Measurements from ENCODE around the gene NEUROG1. TPM values are rescaled to one million over a fixed set of nuclear protein-coding genes. Genes with fewer than 3 reads are reported as not detected.

The NEUROG1 gene
- total and polyA plus RNA-seq, 2 of the 13 experiments (the other 11 are each of a cell fraction or from before 2014, with no cell fraction given): not detected

DNA sequence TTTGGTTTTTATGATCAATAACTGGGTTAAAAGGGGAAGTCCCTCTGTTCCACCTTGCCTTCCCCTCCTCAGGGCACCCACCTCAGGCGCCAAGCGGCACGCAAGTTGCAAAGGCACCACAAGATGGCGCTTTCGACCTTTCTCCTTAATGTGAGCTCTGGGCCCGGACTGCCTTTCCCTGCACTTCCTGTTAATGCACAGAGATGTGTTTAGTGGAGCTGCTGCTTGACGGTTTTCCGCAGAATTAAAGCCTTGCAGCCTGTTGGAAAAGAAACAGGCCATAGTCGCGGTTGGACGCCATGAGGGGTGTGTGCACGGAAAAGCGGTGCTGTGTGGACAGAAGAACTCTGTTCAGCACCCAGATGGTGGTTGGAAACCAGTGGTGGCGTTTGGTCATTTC, 25.1 kb upstream of the NEUROG1 start (continued):
- TF ChIP-seq ERF (CRISPR knock-in tag; IDR thresholded peaks at IDR 0.05) (0 out of 2 replicates have a peak, but pooled peaks have one; percentile 45), HINFP (CRISPR knock-in tag; IDR thresholded peaks at IDR 0.05; ENCODE audit: low read depth) (no peak), CBX5 (CRISPR knock-in tag; IDR thresholded peaks at IDR 0.05; ENCODE audit: borderline replicate concordance) (peak; percentile 65; the same call in 1 of the 2 replicates), DMAP1 (CRISPR knock-in tag; IDR thresholded peaks at IDR 0.05) (no peak), DBP (CRISPR knock-in tag; IDR thresholded peaks at IDR 0.05; ENCODE audit: not compliant biosample characterization) (no peak), ZNF614 (CRISPR knock-in tag; IDR thresholded peaks at IDR 0.05; ENCODE audit: borderline replicate concordance) (no peak), NR2C2 (CRISPR knock-in tag; IDR thresholded peaks at IDR 0.05; ENCODE audit: borderline replicate concordance) (no peak), SALL1 (CRISPR knock-in tag; IDR thresholded peaks at IDR 0.05) (peak; percentile 47), ZNF574 (CRISPR knock-in tag; IDR thresholded peaks at IDR 0.05) (peak; percentile 46; the same call in 1 of the 2 replicates), U2AF2 (IDR thresholded peaks at IDR 0.05; ENCODE audit: low read depth, low read length) (no peak), SMARCC2 (IDR thresholded peaks at IDR 0.05) (no peak), HHEX (CRISPR knock-in tag; IDR thresholded peaks at IDR 0.05) (no peak), XRCC5 (optimal IDR thresholded peaks at IDR 0.05; ENCODE audit: low read length) (peak; percentile 73), SMC3 (IDR thresholded peaks at IDR 0.05; ENCODE audit: low read length) (peak; percentile 66), THAP11 (CRISPR knock-in tag; IDR thresholded peaks at IDR 0.05) (peak; percentile 21; the same call in 1 of the 2 replicates), ZNF7 (CRISPR knock-in tag; IDR thresholded peaks at IDR 0.05) (no peak), ELF1 (CRISPR knock-in tag; IDR thresholded peaks at IDR 0.05) (peak; percentile 78), NR2F6 (IDR thresholded peaks at IDR 0.05) (no peak), NR2F6 (CRISPR knock-in tag; IDR thresholded peaks at IDR 0.05) (no peak), ZNF136 (CRISPR knock-in tag; IDR thresholded peaks at IDR 0.05; ENCODE audit: low read depth) (no peak), NKX3-1 (CRISPR knock-in tag; IDR thresholded peaks at IDR 0.05) (no peak), HNF1B (CRISPR knock-in tag; IDR thresholded peaks at IDR 0.05) (0 out of 2 replicates have a peak, but pooled peaks have one; percentile 27), RBFOX2 (IDR thresholded peaks at IDR 0.05; ENCODE audit: low read depth, low read length) (no peak), ZSCAN12 (CRISPR knock-in tag; IDR thresholded peaks at IDR 0.05) (no peak)
- TF ChIP-seq, protein P1, sequence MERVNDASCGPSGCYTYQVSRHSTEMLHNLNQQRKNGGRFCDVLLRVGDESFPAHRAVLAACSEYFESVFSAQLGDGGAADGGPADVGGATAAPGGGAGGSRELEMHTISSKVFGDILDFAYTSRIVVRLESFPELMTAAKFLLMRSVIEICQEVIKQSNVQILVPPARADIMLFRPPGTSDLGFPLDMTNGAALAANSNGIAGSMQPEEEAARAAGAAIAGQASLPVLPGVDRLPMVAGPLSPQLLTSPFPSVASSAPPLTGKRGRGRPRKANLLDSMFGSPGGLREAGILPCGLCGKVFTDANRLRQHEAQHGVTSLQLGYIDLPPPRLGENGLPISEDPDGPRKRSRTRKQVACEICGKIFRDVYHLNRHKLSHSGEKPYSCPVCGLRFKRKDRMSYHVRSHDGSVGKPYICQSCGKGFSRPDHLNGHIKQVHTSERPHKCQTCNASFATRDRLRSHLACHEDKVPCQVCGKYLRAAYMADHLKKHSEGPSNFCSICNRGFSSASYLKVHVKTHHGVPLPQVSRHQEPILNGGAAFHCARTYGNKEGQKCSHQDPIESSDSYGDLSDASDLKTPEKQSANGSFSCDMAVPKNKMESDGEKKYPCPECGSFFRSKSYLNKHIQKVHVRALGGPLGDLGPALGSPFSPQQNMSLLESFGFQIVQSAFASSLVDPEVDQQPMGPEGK (CRISPR knock-in tag; IDR thresholded peaks at IDR 0.05): 0 out of 2 replicates have a peak, but pooled peaks have one; percentile 12
